ENCODE data around the gene UBE2E2. TPM values are rescaled to one million over a fixed set of nuclear protein-coding genes. Genes with fewer than 3 reads are reported as not detected.

UBE2E2 gene
- total and polyA plus RNA-seq, 4 donors = 21.5 to 87.5 (median 29.0) TPM

DNA sequence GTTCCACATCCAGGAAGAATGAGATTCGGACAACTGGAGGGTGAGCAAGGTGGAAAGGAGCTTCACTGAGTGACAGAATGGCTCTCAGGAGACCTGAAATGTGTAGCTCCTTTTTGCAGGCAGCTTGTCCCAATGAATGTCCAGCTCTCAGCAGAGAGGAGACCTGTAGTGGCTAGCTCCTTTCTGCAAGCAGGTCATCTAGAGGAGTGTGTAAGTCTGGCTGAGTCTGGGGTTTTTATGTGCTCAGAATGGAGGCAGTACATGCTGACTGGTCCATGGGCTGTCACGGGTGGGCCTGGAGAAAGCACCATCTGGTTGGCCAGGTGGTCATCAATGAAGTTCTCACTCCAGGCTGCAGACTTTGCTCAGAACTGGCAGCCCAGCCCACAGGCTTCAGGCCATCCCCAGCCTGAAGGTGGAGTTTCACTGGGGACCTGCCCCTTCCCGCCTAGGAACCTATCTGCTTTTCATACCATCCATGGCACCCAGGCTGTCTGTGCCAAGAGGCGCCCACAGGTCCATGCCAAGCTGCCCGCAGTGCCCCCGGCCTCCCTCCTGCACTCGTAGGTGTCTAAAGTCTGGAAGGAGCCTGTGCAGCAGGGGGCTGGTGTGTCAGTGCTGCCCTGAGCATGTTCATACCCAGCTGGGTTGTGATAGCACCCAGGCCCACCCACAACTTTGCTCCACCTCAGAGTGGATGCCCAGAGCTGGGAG, 276.6 kb downstream of the UBE2E2 start:
- TF ChIP-seq, protein P1, sequence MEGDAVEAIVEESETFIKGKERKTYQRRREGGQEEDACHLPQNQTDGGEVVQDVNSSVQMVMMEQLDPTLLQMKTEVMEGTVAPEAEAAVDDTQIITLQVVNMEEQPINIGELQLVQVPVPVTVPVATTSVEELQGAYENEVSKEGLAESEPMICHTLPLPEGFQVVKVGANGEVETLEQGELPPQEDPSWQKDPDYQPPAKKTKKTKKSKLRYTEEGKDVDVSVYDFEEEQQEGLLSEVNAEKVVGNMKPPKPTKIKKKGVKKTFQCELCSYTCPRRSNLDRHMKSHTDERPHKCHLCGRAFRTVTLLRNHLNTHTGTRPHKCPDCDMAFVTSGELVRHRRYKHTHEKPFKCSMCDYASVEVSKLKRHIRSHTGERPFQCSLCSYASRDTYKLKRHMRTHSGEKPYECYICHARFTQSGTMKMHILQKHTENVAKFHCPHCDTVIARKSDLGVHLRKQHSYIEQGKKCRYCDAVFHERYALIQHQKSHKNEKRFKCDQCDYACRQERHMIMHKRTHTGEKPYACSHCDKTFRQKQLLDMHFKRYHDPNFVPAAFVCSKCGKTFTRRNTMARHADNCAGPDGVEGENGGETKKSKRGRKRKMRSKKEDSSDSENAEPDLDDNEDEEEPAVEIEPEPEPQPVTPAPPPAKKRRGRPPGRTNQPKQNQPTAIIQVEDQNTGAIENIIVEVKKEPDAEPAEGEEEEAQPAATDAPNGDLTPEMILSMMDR (IDR thresholded peaks at IDR 0.05; ENCODE audit: control extremely low read depth, extremely low read depth) = no peak
- DNase-seq = no peak
- H3K9ac ChIP-seq (ENCODE audit: insufficient read depth in 1 of 2, low read length in 2 of 2) = no peak overlapping the region

DNA sequence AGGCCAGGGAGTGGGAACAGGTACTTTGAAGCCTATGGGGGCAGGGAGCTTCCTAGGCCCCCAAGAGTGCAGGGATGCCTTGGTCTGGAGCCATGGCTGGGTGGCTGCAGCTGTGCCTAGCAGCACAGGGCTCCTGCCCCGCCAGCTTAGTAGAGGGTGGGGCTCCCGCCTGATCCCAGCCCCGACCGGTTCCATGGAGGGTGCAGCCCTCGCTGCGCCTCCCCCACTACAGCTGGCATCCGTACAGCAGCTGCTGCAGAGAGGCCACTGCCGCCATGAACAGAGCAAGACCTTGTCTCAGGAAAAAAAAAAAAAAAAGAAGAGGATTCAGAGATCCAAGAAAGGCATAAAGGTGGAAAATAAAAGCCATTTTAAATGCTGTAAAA, 277.2 kb downstream of the UBE2E2 start:
- DNase-seq (no peak), ATAC-seq (ENCODE audit: insufficient read depth, low FRiP score) (no peak)
- Histone ChIP-seq H3K4me1 (ENCODE audit: control insufficient read depth in 5 of 5, insufficient read depth in 5 of 5, low read length in 5 of 5) (peaks cover 0 to 12% (median 0%) of the 10 kb centered on the region in 5 donors), H3K27ac (ENCODE audit: low read depth in 1 of 2, low read length in 1 of 2) (no peak overlapping the region), H3K36me3 (ENCODE audit: control insufficient read depth in 4 of 4, insufficient read depth in 4 of 4, low read length in 4 of 4) (peaks cover 0 to 11% (median under 1%) of the 10 kb centered on the region in 4 donors), H3K4me3 (no peak overlapping the region), H3K9ac (ENCODE audit: insufficient read depth in 1 of 2, low read length in 2 of 2) (no peak overlapping the region), H3K9me3 (ENCODE audit: control insufficient read depth in 4 of 4, insufficient read depth in 3 of 4, low read length in 3 of 4) (peaks cover 0 to 14% (median 2%) of the 10 kb centered on the region in 4 donors), H3K27me3 (ENCODE audit: control insufficient read depth in 3 of 3, insufficient read depth in 3 of 3, low read length in 2 of 3) (no peaks in the 10 kb centered on the region)
- TF ChIP-seq, protein P1 (IDR thresholded peaks at IDR 0.05; ENCODE audit: control extremely low read depth, extremely low read depth) = no peak
- 96 to 97% methylated on average over 8 of the region's 8 CpGs for WGBS, 2 donors

More for the DNA sequence above, 276.6 kb downstream of the UBE2E2 start:
- H3K27ac ChIP-seq (ENCODE audit: low read depth in 1 of 2, low read length in 1 of 2) = no peak overlapping the region
- peaks cover 0 to 11% (median under 1%) of the 10 kb centered on the region in 4 donors for H3K36me3 ChIP-seq (ENCODE audit: control insufficient read depth in 4 of 4, insufficient read depth in 4 of 4, low read length in 4 of 4)
- 90 to 95% methylated on average over 7 of the region's 7 CpGs for WGBS, 2 donors
- peaks cover 0 to 12% (median 0%) of the 10 kb centered on the region in 5 donors for H3K4me1 ChIP-seq (ENCODE audit: control insufficient read depth in 5 of 5, insufficient read depth in 5 of 5, low read length in 5 of 5)
- no peak overlapping the region for H3K4me3 ChIP-seq
- H3K9me3 ChIP-seq (ENCODE audit: control insufficient read depth in 4 of 4, insufficient read depth in 3 of 4, low read length in 3 of 4) = peaks cover 0 to 14% (median 2%) of the 10 kb centered on the region in 4 donors
- ATAC-seq (ENCODE audit: insufficient read depth, low FRiP score) = no peak
- no peaks in the 10 kb centered on the region for H3K27me3 ChIP-seq (ENCODE audit: control insufficient read depth in 3 of 3, insufficient read depth in 3 of 3, low read length in 2 of 3)

DNA sequence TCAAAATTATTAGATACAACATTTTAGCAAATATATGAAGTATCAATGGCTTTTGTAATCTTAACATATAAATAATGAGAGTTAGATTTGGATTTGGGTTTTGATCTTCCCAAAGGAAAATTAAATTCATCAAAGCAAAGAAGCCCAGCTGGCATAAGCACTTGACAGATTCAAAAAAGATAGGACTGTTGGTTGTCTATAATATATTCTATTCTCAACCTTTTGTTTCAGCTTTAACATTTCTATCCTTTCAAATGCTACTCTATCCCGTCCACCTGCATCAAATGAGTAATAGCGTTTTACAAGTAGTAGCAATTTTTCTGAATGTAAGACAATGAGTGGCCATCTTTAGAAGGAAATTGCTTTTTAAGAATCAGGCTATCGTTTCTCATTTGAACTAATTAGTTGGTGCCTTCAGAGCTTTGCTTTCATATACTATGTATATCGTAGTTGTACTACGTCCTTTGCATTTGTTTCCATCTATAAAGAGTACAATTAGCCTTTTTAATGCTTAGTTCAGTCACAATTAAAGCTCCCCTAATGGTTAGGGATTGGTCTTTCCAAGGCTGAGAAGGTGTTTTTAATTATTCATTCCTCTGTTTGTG, 278.0 kb downstream of the UBE2E2 start:
- Histone ChIP-seq H3K36me3 (ENCODE audit: control insufficient read depth in 4 of 4, insufficient read depth in 4 of 4, low read length in 4 of 4) (peaks cover 0 to 11% (median under 1%) of the 10 kb centered on the region in 4 donors), H3K27me3 (ENCODE audit: control insufficient read depth in 3 of 3, insufficient read depth in 3 of 3, low read length in 2 of 3) (no peaks in the 10 kb centered on the region), H3K9me3 (ENCODE audit: control insufficient read depth in 4 of 4, insufficient read depth in 3 of 4, low read length in 3 of 4) (peaks cover 0 to 18% (median 3%) of the 10 kb centered on the region in 4 donors), H3K4me3 (no peak overlapping the region), H3K27ac (ENCODE audit: low read depth in 1 of 2, low read length in 1 of 2) (no peak overlapping the region), H3K9ac (ENCODE audit: insufficient read depth in 1 of 2, low read length in 2 of 2) (no peak overlapping the region), H3K4me1 (ENCODE audit: control insufficient read depth in 5 of 5, insufficient read depth in 5 of 5, low read length in 5 of 5) (peaks cover 0 to 12% (median 2%) of the 10 kb centered on the region in 5 donors)
- ATAC-seq (ENCODE audit: insufficient read depth, low FRiP score) = no peak
- TF ChIP-seq, protein P1 (IDR thresholded peaks at IDR 0.05; ENCODE audit: control extremely low read depth, extremely low read depth) = no peak
- DNase-seq = no peak
- 93 to 95% methylated on average over 5 of the region's 5 CpGs for WGBS, 2 donors

Data from lung (tissue), 12 donors.